RPMI7951 (cell line): ENCODE data around the gene RPS26. TPM values are rescaled to one million over a fixed set of nuclear protein-coding genes. Genes with fewer than 3 reads are reported as not detected.
"Not testable (repeated sequence)": the region's sequence is repeated elsewhere in the genome, so short reads cannot be mapped to it uniquely, and the experiment has no call there.

Source experiments
- DNase-seq: peaks from one replicate; pipeline ENCODE4 v3.0.0-alpha.2; 2012; ENCODE audit warnings: low read depth
- total RNA-seq: library from RNA; depleted of rRNA; stranded (reverse); fragments of >200 nt; shearing (Covaris generic); gene quantifications from 2 replicates; pipeline ENCODE4 v1.2.3, GENCODE V29; 2014; rRNA removed

The RPS26 gene
- total RNA-seq: 1,489 and 2,299 TPM in 2 replicates

DNA sequence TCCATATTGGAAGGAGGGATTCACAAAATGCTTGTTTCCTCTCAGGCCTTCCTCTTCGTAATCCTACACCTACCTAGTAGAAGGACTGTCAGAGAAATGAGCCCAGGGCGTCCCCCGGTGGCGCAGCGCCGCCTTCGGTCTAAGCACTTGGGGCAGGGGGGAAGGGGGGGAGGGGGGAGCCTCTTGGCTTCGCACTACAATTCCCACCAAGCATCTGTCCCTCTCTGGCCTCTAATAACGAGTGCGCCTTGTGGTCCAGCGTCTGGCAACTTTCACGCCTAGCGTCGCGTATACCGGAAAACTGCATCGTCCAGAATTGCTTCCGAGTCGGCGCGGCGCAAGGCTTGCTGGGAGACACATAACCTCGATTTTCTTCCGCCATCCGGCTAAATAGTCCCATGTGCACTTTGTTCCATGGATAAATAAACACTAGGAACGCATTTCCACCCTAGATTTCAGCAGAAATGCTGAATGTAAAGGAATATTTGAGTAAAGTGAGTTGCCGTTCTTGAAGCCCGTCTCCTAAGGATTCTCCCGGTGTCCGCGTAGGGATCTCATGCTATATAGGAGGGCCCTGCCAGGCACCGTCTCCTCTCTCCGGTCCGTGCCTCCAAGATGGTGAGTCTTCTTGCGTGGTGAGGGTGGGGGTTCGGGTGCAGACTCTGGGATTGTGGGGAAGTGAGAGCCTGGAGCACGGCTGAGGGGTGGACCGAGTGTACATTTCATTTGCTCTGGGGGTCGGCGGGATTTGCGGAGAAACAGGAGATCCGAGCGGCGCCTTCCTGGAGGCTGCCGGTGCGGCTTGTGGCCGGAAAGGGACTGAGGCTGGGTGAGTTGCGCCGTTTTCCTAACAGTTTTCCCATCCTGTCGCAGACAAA, at the start of gene RPS26:
Gene RPS26 (plus strand): TSS at position 367 of the 878 bp plus-strand sequence. CDS start 249 bp downstream, at position 616.
- DNase-seq: peak; percentile 99

DNA sequence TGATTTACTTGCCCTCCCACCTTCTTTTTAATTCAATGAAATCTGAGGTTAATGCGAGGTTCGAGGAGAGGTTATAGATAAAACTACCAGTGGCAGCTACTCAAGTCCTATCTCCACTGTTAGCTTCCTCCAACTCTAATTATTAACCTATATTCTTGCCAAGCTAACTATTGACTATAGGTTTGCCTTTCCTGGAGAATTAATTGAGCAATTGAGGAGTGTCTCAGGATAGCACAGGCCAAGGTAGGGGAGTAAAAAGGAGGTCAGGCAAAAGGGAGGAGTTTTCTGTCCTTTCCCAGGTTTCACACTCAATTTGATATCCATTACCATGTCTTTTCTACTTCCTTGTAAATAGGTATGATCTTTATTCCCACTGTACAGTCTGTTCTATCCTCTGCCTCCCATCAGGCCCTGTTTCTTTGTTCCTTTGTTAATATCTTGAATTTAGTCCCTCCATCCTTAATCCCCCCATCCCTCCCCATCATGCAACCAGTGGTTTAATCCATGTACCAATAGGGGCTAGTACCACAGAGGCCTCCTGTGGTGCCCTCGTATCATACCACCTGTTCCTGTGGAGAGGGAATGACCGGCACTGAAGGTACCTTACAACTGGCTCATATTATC, 48.4 kb upstream of the RPS26 start:
- no peak for DNase-seq

DNA sequence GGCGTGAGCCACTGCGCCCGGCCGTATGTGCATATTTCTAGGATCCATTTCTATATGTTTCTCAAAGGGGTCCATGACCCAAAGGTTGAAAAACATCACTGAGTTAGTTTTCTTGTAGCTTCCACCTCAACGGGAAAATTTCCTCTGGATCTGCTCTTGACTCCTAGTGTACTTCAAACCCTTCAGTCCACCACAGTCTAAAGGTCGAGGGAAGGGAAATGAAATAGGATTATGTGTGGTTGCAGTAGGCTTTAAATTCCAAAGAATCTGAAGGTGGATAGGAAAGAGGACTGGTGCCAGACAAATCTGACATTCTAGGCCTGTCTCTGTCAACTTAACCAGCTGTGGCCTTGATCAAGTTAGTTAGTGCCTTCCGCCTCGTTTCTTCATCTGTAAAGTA, 46.4 kb upstream of the RPS26 start:
- no peak for DNase-seq

DNA sequence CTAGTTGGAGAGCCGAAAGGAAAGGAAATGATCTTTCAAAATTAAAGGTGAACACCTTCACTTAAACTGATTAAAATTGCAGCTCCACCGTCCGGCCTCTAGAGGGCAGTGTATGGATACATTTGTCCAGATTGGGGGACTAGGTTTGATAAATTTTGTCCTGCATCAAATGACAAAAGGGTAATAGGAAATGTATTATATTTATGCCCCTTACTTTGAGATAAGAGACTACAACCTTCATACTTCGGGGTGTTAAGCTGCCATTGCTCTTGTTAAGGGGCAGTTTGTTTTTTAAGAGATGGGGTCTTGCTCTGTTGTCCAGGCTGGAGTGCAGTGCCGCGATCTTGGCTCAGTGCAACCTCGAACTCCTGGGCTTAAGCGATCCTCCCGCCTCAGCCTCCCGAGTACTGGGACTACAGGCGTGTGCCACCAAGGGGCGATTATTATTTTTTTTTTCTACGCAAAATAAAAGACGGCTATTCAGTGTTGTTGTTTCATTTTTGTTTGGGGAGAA, 45.5 kb upstream of the RPS26 start:
- DNase-seq: peak; percentile 57

GRCh38 chr12:55996715-55997534, 44.8 kb upstream of the RPS26 start, which contains the start of gene SUOX:
TSS of gene SUOX (plus strand) at chr12:55997276. CDS start at chr12:56002222, 4,946 bp downstream.
- peak; percentile 95 for DNase-seq

GRCh38 chr12:55997535-55997859, 44.2 kb upstream of the RPS26 start:
- DNase-seq: no peak

- DNase-seq: not testable (repeated sequence)
Measured at GRCh38 chr12:55999522-55999921, 42.2 kb upstream of the RPS26 start.

- not testable (repeated sequence) for DNase-seq
Measured at GRCh38 chr12:55999999-56000540, 41.6 kb upstream of the RPS26 start.

DNA sequence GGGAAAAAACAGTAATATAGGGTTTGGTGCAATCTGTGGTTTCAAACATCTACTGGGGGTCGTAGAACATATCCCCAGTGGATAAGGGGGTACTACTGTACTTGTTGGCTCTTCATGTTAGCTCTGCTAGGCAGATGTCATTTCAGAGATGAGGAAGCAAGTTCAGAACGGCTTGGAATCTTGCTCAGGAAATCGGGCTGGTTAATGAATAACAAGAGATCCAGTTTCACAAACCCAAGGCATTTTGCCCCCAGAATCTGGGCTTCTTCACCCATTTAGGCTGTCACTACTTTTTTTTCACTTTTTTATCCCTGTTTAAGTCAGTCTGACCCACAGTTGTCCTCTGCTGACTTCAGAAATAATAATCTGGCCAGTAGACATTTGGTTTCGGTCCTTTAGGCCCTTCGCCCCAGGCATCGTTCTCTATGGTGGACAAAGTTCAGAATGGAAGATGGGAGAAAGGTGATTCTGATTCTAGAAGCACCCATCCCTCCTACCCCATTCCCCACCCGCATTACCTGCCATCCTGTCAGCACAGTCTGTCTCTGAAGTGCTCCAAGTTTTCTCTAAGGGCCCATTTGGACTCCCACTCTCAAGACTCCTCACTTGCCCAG, 40.1 kb upstream of the RPS26 start:
- no peak for DNase-seq

- DNase-seq: not testable (repeated sequence)
Measured at GRCh38 chr12:56003376-56003775, 38.3 kb upstream of the RPS26 start.

DNA sequence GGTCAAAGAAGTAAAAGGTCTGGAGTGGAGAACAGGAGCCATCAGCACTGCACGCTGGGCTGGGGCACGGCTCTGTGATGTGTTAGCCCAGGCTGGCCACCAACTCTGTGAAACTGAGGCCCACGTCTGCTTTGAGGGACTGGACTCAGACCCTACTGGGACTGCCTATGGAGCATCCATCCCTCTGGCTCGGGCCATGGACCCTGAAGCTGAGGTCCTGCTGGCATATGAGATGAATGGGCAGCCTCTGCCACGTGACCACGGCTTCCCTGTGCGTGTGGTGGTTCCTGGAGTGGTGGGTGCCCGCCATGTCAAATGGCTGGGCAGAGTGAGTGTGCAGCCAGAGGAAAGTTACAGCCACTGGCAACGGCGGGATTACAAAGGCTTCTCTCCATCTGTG, 37.5 kb upstream of the RPS26 start:
- DNase-seq: no peak

- peak; percentile 5 for DNase-seq
Measured at GRCh38 chr12:56007564-56008559, 33.9 kb upstream of the RPS26 start.

DNA sequence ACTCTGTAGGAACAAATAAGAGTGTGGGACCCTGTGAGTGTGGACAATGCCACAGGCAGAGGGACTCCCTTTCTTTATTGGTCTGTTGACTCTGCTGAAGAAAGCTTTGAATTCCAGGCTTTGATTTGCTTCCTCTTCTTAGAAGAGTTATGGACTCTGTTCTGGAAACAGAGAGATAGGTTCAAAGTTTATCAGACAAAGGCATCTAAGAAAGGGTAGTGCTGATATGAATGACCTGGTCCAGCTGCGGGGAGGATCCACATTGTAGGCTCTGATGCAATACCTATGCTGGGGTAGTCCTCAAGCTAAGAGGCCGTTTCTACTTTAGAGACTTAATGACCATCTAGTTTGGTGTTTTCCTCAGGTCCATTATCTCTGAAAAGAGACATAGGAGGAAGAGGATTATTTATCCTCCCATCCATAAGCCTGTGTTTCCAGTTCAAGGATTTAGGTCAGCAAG, 31.6 kb upstream of the RPS26 start:
- DNase-seq: no peak

GRCh38 chr12:56011509-56012090, 30.1 kb upstream of the RPS26 start:
- DNase-seq: no peak

- no peak for DNase-seq
Measured at GRCh38 chr12:56013482-56013881, 28.2 kb upstream of the RPS26 start.

DNA sequence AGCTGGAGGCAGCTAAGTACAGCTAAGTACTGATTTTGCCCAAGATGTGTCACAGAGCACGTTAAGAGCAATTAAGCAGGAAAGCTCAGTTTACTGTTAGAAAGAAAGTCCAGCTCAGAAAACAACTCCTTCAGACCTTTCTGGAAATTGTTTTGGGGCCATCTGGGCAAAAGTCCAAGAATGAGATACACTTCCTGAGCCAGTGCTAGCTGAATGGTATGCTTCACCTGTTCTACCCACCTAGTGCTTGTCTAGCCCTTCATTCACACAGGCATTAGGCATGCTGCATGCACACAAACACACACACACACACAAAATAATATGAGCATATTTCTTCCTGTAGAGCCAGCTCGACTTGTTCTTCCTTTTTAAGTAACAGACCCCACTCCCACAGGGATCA, 27.5 kb upstream of the RPS26 start:
- no peak for DNase-seq

DNA sequence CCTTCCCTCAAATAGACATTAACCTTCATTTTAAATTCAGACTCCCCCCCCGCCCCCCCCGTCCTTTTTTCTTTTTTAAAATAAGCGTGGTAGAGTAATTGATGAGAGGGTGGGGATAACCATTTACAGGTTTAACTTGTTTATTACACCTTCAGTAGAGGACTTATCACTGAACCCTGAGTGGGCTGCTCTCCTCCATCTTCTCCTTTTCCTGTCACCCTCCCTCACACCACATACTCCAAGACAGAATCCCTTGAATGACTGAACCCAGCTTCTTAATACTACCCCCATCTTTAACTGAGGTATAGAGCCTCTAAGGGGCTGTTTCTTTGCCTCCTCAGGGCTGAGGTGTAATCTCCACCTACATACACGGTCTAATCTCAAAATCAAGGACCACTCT, 24.5 kb upstream of the RPS26 start:
- DNase-seq: no peak

DNA sequence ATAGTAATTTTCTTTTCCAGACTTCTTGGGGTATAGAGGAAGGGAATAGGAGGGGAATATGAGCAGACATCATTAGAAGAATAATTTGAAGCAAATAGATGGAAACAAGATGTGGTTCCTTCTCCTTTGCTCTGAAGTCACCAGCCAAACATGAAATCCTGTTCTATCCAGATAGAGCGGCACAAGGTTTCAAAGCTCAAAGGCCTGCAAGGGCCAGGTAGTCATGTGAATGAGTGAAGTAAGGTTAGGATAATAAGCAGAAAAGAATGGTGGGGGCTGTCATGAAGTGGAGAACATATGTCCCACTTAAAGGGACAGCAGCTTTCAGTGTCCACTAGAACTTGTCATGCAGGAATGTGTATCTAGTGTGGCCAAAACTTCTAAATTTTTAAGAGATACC, 23.4 kb upstream of the RPS26 start:
- no peak for DNase-seq

DNA sequence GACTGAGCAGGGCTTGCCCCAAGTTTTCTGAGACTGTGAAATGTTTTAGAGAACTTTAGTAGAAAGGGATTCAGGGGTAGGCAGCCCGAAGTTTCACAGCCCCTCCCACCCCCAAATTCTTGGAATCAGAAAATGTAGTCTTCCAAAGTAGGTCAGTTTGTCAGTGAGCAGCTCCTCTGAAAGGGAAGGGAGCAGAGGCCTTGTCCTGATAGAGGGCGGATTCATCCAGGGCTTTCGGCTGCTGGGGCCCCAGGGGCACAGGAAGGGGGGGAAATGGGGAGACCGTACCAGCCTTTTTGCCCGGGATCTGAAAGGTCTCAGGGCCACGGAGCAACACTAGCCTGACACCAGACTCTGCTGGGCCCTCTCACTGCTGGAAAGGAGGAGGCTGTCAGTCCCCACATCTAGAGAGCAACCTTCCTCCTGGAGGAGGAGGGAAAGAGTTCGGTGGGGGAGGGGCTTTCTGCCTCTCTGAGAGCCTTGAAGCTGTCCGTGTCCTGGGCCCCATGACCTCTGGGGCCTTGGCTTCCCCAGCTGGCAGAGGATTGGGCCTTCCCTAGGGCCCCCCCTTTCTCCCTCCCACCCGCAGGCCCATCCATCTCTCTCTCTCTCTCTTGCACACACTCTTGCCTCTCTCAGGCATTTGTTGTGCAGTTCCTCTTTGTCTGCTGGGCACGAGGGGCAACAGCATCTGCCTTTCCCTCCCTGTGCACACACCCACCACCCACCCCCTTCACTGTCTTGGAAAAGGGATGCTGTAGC, 21.1 kb upstream of the RPS26 start, which contains the start of gene IKZF4:
Gene IKZF4 (plus strand): TSS at position 621 of the 762 bp plus-strand sequence. CDS start 451 bp downstream, outside the sequence.
- no peak for DNase-seq
